ENCODE data around the gene ING3. TPM values are rescaled to one million over a fixed set of nuclear protein-coding genes. Genes with fewer than 3 reads are reported as not detected.
A peak's percentile ranks its signal among the peaks of the same experiment; 100 is the strongest.

Gene ING3
- total and polyA plus RNA-seq, 9 of the 15 experiments (the other 6 are each of a cell fraction or from before 2014, with no cell fraction given): 22.8 to 233 (median 50.4) TPM

DNA sequence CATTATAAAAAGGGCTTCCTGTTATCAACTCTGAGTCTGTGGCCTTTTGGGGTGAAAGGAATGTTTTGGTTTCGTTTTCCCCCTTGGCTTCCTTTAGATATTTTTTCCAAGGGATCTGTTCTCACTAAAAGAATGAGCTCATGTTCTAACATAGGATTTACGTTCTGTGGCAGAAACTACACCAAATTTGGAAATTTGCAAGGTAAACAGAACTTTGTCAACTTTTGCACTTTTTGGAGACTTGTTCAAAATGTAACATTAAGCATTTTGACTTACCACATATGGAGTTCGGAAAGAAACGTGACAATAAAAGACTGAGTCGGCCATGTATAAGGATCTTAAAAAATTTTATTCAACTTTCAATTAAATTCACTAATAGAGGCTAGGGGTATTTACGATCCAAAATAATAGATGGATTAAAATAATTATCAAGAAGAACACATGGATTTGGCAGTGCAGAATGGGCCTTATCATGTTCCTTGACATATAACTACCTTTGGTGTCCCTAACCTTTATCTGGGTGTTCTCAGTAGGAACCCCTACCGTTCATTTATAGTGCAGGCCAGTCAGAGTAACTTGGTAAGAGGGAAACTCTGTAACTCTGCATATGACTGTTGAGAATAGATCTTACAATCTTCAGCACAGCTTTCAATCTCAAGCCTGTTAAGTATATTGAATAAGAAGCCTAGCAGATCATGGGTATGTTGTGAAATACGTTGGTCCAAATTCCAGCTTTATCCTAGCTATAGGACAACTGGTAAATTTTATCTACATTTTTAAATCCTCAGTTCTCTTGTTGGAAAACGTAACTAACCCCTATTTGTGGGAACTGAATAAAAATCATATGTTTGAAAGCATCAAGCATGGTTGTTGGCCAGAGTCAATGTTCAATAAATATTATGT, 49.8 kb downstream of the ING3 start:
- in situ Hi-C loops (cut with MboI): no loop called here
- no peaks in the 10 kb centered on the region for H4K20me1 ChIP-seq (replicated peaks; ENCODE audit: control insufficient read depth, insufficient read depth, low read length)
- H3K27ac ChIP-seq (ENCODE audit: extremely low read depth, low read depth, low read length): peak overlapping the region; percentile 65
- WGBS (ENCODE audit: insufficient coverage, low coverage, missing lambda C conversion rate): 2% methylated on average over 9 of the region's 9 CpGs
- H3K9me3 ChIP-seq (replicated peaks; ENCODE audit: control insufficient read depth, insufficient read depth, low read depth, low read length): no peaks in the 10 kb centered on the region
- ATAC-seq: peak; percentile 72
- CTCF ChIA-PET (ENCODE audit: low intra/inter-chr PET ratio): no interaction called here
- no peaks in the 10 kb centered on the region for H3K27me3 ChIP-seq (ENCODE audit: control insufficient read depth in 2 of 2, insufficient read depth in 2 of 2, low read length in 2 of 2)
- peaks cover 26 to 69% of the 10 kb centered on the region in 2 experiments for H3K4me1 ChIP-seq (replicated peaks in 1 of 2; ENCODE audit: control insufficient read depth in 2 of 2, insufficient read depth in 2 of 2, low read length in 2 of 2)
- H3K79me2 ChIP-seq (ENCODE audit: control insufficient read depth, insufficient read depth, low read length): peaks cover 100% of the 10 kb centered on the region
- H3K36me3 ChIP-seq (ENCODE audit: control insufficient read depth, insufficient read depth, low read length): peaks cover 92% of the 10 kb centered on the region
- peak overlapping the region; percentile 19 for H3K4me3 ChIP-seq
- no TSS peak for BruUV-seq (replicated peaks)
- H2AFZ ChIP-seq (ENCODE audit: low read depth, low read length): 0 out of 2 replicates have a peak overlapping the region, but pooled peaks have one; percentile 6
- no peak for FAIRE-seq
- peak overlapping the region in 1 of 2 experiments; percentile 62; a peak in 3 of 4 replicates for H3K9ac ChIP-seq (ENCODE audit: insufficient read depth in 1 of 2, low read depth in 2 of 2, low read length in 2 of 2)
- intact Hi-C loops (cut with micrococcal nuclease): loop anchor here (1.0 kb wide), 1 partner anchor 8 kb away; no protein-coding TSS in a partner anchor
- H3K9me1 ChIP-seq (ENCODE audit: control insufficient read depth, insufficient read depth, low read length): no peaks in the 10 kb centered on the region
- H3K4me2 ChIP-seq (ENCODE audit: insufficient read depth, low read length): peak overlapping the region; percentile 76
- POLR2A ChIA-PET: interaction anchor here (0.6 to 6.3 kb wide), 14 partner anchors 10 to 216 kb away, joined by 3 to 56 read pairs (median 4); partner anchors contain the start of genes CPED1 and ING3
- DNase-seq (ENCODE audit: extremely low read depth in 1 of 4, low spot score in 3 of 4): peak; percentile 53 to 78 (median 56)
- TF ChIP-seq, protein P1, sequence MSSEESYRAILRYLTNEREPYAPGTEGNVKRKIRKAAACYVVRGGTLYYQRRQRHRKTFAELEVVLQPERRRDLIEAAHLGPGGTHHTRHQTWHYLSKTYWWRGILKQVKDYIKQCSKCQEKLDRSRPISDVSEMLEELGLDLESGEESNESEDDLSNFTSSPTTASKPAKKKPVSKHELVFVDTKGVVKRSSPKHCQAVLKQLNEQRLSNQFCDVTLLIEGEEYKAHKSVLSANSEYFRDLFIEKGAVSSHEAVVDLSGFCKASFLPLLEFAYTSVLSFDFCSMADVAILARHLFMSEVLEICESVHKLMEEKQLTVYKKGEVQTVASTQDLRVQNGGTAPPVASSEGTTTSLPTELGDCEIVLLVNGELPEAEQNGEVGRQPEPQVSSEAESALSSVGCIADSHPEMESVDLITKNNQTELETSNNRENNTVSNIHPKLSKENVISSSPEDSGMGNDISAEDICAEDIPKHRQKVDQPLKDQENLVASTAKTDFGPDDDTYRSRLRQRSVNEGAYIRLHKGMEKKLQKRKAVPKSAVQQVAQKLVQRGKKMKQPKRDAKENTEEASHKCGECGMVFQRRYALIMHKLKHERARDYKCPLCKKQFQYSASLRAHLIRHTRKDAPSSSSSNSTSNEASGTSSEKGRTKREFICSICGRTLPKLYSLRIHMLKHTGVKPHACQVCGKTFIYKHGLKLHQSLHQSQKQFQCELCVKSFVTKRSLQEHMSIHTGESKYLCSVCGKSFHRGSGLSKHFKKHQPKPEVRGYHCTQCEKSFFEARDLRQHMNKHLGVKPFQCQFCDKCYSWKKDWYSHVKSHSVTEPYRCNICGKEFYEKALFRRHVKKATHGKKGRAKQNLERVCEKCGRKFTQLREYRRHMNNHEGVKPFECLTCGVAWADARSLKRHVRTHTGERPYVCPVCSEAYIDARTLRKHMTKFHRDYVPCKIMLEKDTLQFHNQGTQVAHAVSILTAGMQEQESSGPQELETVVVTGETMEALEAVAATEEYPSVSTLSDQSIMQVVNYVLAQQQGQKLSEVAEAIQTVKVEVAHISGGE (CRISPR knock-in tag; IDR thresholded peaks at IDR 0.05): peak in 1 of 3 experiments; percentile 45; a peak in 1 of 6 replicates
- TF ChIP-seq HOXB6 (CRISPR knock-in tag; IDR thresholded peaks at IDR 0.05; ENCODE audit: borderline replicate concordance): no peak
- TF ChIP-seq ZFX (CRISPR knock-in tag; IDR thresholded peaks at IDR 0.05): no peak
- 0 out of 2 replicates have a peak, but pooled peaks have one; percentile 13 for TF ChIP-seq PHF8 (IDR thresholded peaks at IDR 0.05; ENCODE audit: borderline replicate concordance, low read length)
- TF ChIP-seq SOX6 (IDR thresholded peaks at IDR 0.05): 0 out of 2 replicates have a peak, but pooled peaks have one; percentile 8
- TF ChIP-seq, protein P2, sequence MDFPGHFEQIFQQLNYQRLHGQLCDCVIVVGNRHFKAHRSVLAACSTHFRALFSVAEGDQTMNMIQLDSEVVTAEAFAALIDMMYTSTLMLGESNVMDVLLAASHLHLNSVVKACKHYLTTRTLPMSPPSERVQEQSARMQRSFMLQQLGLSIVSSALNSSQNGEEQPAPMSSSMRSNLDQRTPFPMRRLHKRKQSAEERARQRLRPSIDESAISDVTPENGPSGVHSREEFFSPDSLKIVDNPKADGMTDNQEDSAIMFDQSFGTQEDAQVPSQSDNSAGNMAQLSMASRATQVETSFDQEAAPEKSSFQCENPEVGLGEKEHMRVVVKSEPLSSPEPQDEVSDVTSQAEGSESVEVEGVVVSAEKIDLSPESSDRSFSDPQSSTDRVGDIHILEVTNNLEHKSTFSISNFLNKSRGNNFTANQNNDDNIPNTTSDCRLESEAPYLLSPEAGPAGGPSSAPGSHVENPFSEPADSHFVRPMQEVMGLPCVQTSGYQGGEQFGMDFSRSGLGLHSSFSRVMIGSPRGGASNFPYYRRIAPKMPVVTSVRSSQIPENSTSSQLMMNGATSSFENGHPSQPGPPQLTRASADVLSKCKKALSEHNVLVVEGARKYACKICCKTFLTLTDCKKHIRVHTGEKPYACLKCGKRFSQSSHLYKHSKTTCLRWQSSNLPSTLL (IDR thresholded peaks at IDR 0.05): no peak
- TF ChIP-seq BACH1 (tag; IDR thresholded peaks at IDR 0.05): peak; percentile 79; the same call in 1 of the 2 replicates
